ENCODE results near the gene ATP9A.

ATP9A gene

GRCh38 chr20:51811514-51812128 lies 43.4 kb upstream of the ATP9A start:
- DNase-seq (ENCODE audit: low read depth in 1 of 2, low spot score in 1 of 2): no peak
- H3K27ac ChIP-seq (replicated peaks): no peak overlapping the region
- peaks cover 3% of the 10 kb centered on the region for H3K27me3 ChIP-seq (ENCODE audit: insufficient read depth, poor library complexity, severe bottlenecking)
- H3K4me3 ChIP-seq (replicated peaks; ENCODE audit: insufficient read depth, low read length): no peak overlapping the region
- no peak for TF ChIP-seq CTCF (IDR thresholded peaks at IDR 0.05; ENCODE audit: insufficient read depth, low read length)
- TF ChIP-seq POLR2AphosphoS5 (IDR thresholded peaks at IDR 0.05; ENCODE audit: low read depth): no peak
- no peak for TF ChIP-seq SPI1 (IDR thresholded peaks at IDR 0.05; ENCODE audit: borderline replicate concordance, low read depth)
- TF ChIP-seq REST (IDR thresholded peaks at IDR 0.05; ENCODE audit: insufficient replicate concordance, low read depth): no peak
- no peak for TF ChIP-seq GABPA (IDR thresholded peaks at IDR 0.05; ENCODE audit: low read depth)

GRCh38 chr20:51811042-51811355 lies 42.8 kb upstream of the ATP9A start:
- DNase-seq (ENCODE audit: low read depth in 1 of 2, low spot score in 1 of 2): no peak
- no peak for TF ChIP-seq POLR2AphosphoS5 (IDR thresholded peaks at IDR 0.05; ENCODE audit: low read depth)
- TF ChIP-seq CTCF (IDR thresholded peaks at IDR 0.05; ENCODE audit: insufficient read depth, low read length): no peak
- no peak for TF ChIP-seq SPI1 (IDR thresholded peaks at IDR 0.05; ENCODE audit: borderline replicate concordance, low read depth)
- no peak for TF ChIP-seq GABPA (IDR thresholded peaks at IDR 0.05; ENCODE audit: low read depth)
- no peak for TF ChIP-seq REST (IDR thresholded peaks at IDR 0.05; ENCODE audit: insufficient replicate concordance, low read depth)
- Histone ChIP-seq H3K27me3 (ENCODE audit: insufficient read depth, poor library complexity, severe bottlenecking) (peaks cover 3% of the 10 kb centered on the region), H3K4me3 (replicated peaks; ENCODE audit: insufficient read depth, low read length) (no peak overlapping the region), H3K27ac (replicated peaks) (no peak overlapping the region)

GRCh38 chr20:51810155-51811041 lies 42.2 kb upstream of the ATP9A start:
- Histone ChIP-seq H3K27me3 (ENCODE audit: insufficient read depth, poor library complexity, severe bottlenecking) (peaks cover 3% of the 10 kb centered on the region), H3K4me3 (replicated peaks; ENCODE audit: insufficient read depth, low read length) (no peak overlapping the region), H3K27ac (replicated peaks) (no peak overlapping the region)
- no peak for DNase-seq (ENCODE audit: low read depth in 1 of 2, low spot score in 1 of 2)
- TF ChIP-seq CTCF (IDR thresholded peaks at IDR 0.05; ENCODE audit: insufficient read depth, low read length) (no peak), GABPA (IDR thresholded peaks at IDR 0.05; ENCODE audit: low read depth) (no peak), REST (IDR thresholded peaks at IDR 0.05; ENCODE audit: insufficient replicate concordance, low read depth) (no peak), POLR2AphosphoS5 (IDR thresholded peaks at IDR 0.05; ENCODE audit: low read depth) (no peak), SPI1 (IDR thresholded peaks at IDR 0.05; ENCODE audit: borderline replicate concordance, low read depth) (no peak)

All from HL-60 (cell line).